HepG2 (cell line): ENCODE data around the gene RABGAP1L. TPM values are rescaled to one million over a fixed set of nuclear protein-coding genes. Genes with fewer than 3 reads are reported as not detected.

Experiments used
- ATAC-seq: fragments of 200-7000 bp; cut with Tn5 transposase; 3 replicates; pipeline ENCODE4 v1.9.1; 2020; ENCODE audit warnings: mild to moderate bottlenecking, moderate library complexity
- BruUV-seq: library from RNA; stranded (reverse); fragments of 400-500 nt; replicated peaks from 2 replicates; lab custom pipeline; 2021; lab: Mats Ljungman, UMichigan
- CTCF ChIA-PET: fragments of 300-600 bp; formaldehyde crosslinking; extraction: SDS; loops from one replicate; lab custom pipeline; 2021; ENCODE audit warnings: low total read pairs, inconsistent platforms, low intra/inter-chr PET ratio; lab: Yijun Ruan, JAX
- POLR2A ChIA-PET: fragments of 350-600 bp; sonication (Branson Sonifier 250); formaldehyde crosslinking; loops from one replicate; lab custom pipeline; 2020; ENCODE audit warnings: antibody characterized with exemption, inconsistent platforms; lab: Yijun Ruan, JAX
- DNase-seq: peaks from one replicate; pipeline ENCODE4 v3.0.0-alpha.2; 2015; ENCODE audit warnings: low spot score
- FAIRE-seq: peaks from 3 replicates; lab custom pipeline; 2011; peaks lifted over from hg19 to GRCh38; lab: Jason Lieb, UNC
- H2AFZ ChIP-seq: one replicate; pipeline ENCODE4 v1.6.1; 2011; ENCODE audit warnings: low read length, inconsistent platforms
- H3K27ac ChIP-seq: fragments of 300-600 bp; 3 replicates; pipeline ENCODE4 v1.8.0; 2011; ENCODE audit warnings: mixed run types, mild to moderate bottlenecking, mixed read lengths, low read length, inconsistent platforms; ENCODE audit not compliant: insufficient read depth; ENCODE audit errors: extremely low read length
- H3K27me3 ChIP-seq, 2 experiments: fragments of 200-600 bp in 1 of 2; 2 replicates in 1 of 2; 3 replicates in 1 of 2; pipeline versions ENCODE4 v1.6.0 to v1.8.0; 2011; ENCODE audit warnings: low read length in 2 of 2, mild to moderate bottlenecking in 2 of 2, moderate library complexity in 2 of 2, inconsistent platforms in 1 of 2; ENCODE audit not compliant: insufficient read depth in 2 of 2, control insufficient read depth in 1 of 2
- H3K36me3 ChIP-seq, 2 experiments: fragments of 200-600 bp in 1 of 2; replicated peaks in 1 of 2; 2 replicates in 1 of 2; 3 replicates in 1 of 2; pipeline versions ENCODE4 v1.5.1 to v1.8.0; 2011; ENCODE audit warnings: low read length in 2 of 2, inconsistent platforms in 1 of 2; ENCODE audit not compliant: insufficient read depth in 2 of 2, control insufficient read depth in 1 of 2
- H3K4me1 ChIP-seq: 2 replicates; pipeline ENCODE4 v1.5.1; 2012; ENCODE audit warnings: low read length, inconsistent platforms; ENCODE audit not compliant: insufficient read depth
- H3K4me2 ChIP-seq: 2 replicates; pipeline ENCODE4 v1.6.0; 2011; ENCODE audit warnings: low read depth, low read length, inconsistent platforms
- H3K4me3 ChIP-seq, 3 experiments: fragments of 200-600 bp in 1 of 3; sonication (generic), shearing (Covaris generic) in 1 of 3; replicated peaks in 1 of 3; 2 replicates each; pipeline ENCODE4 v1.5.1; 2011 to 2016; ENCODE audit warnings: low read length in 3 of 3, inconsistent platforms in 2 of 3, low read depth in 2 of 3, mild to moderate bottlenecking in 2 of 3, control low read depth in 1 of 3, mixed read lengths in 1 of 3; ENCODE audit not compliant: insufficient read depth in 1 of 3
- H3K79me2 ChIP-seq: one replicate; pipeline ENCODE4 v1.6.1; 2011; ENCODE audit warnings: low read length, inconsistent platforms; ENCODE audit not compliant: insufficient read depth
- H3K9ac ChIP-seq: 2 replicates; pipeline ENCODE4 v1.6.0; 2011; ENCODE audit warnings: mild to moderate bottlenecking, low read depth, low read length, inconsistent platforms; ENCODE audit not compliant: insufficient read depth
- H3K9me3 ChIP-seq: 2 replicates; pipeline ENCODE4 v1.5.1; 2012; ENCODE audit warnings: mild to moderate bottlenecking, low read length
- H4K20me1 ChIP-seq: 2 replicates; pipeline ENCODE4 v1.6.0; 2011; ENCODE audit warnings: inconsistent platforms, mild to moderate bottlenecking, low read length, moderate library complexity; ENCODE audit not compliant: insufficient read depth
- CEBPB ChIP-seq: IDR thresholded peaks from 2 replicates; pipeline ENCODE4 v1.6.1; 2011; ENCODE audit warnings: low read depth, low read length, improper control_type of control experiment, borderline replicate concordance
- HINFP ChIP-seq: sonication (generic); formaldehyde crosslinking; IDR thresholded peaks from 2 replicates; pipeline ENCODE4 v1.4.0; 2020; ENCODE audit warnings: low read depth, mild to moderate bottlenecking, missing genetic modification reagents
- MBNL3 ChIP-seq: fragments of 250-450 bp; sonication (Bioruptor Pico); conservative IDR thresholded peaks from 2 replicates; pipeline ENCODE4 v1.8.0; 2022; ENCODE audit warnings: mild to moderate bottlenecking, inconsistent platforms
- PATZ1 ChIP-seq: sonication (generic); formaldehyde crosslinking; IDR thresholded peaks from 2 replicates; pipeline ENCODE4 v1.4.0; 2020; ENCODE audit warnings: missing genetic modification reagents
- REPIN1 ChIP-seq: sonication (generic); formaldehyde crosslinking; IDR thresholded peaks from 2 replicates; pipeline ENCODE4 v1.8.0; 2022; ENCODE audit warnings: missing genetic modification reagents, low read depth, mild to moderate bottlenecking, borderline replicate concordance
- TFDP1 ChIP-seq: IDR thresholded peaks from 2 replicates; pipeline ENCODE4 v1.6.1; 2016; ENCODE audit warnings: missing compliant biosample characterization, missing genetic modification reagents, borderline replicate concordance
- ZNF335 ChIP-seq: sonication (generic); formaldehyde crosslinking; IDR thresholded peaks from 2 replicates; pipeline ENCODE4 v1.4.0; 2020; ENCODE audit warnings: missing genetic modification reagents
- ZNF547 ChIP-seq: sonication (generic); formaldehyde crosslinking; IDR thresholded peaks from 2 replicates; pipeline ENCODE4 v1.5.1; 2020; ENCODE audit warnings: mild to moderate bottlenecking, missing genetic modification reagents
- WGBS: methylation state at CpG from one replicate; pipeline ENCODE4 v1.1.6; 2017; ENCODE audit warnings: low lambda C conversion rate; 5-methylcytosine and 5-hydroxymethylcytosine counted together
- in situ Hi-C: cut with HindIII; loops from 2 replicates; pipeline ENCODE4 v1.10.0; 2017; ENCODE audit warnings: low pct_unique_long_range_greater_than_20kb; ENCODE audit not compliant: extremely low pct_ligation_motif_present
- intact Hi-C: fragments of 100-400 bp; cut with micrococcal nuclease; formaldehyde crosslinking; loops from one replicate; pipeline ENCODE4 v1.10.0; 2022; ENCODE audit not compliant: unreplicated experiment
- polyA plus RNA-seq, 8 experiments: library from polyadenylated mRNA; depleted of rRNA in 3 of 8; stranded (reverse) in 7 of 8; unstranded in 1 of 8; fragments of >200 nt; fragmentation: Illumina TruSeq in 4 of 8; extraction: Trizol in 4 of 8; gene quantifications; 2 replicates each; pipeline versions ENCODE4 v1.2.1 to v1.2.3, GENCODE V29; 2011 to 2016; ENCODE audit warnings: low read depth in 4 of 8, missing spikeins in 1 of 8, mixed read lengths in 1 of 8; ENCODE audit not compliant: insufficient read depth in 1 of 8
- total RNA-seq, 5 experiments: library from RNA; depleted of rRNA; stranded (reverse); fragments of >200 nt; fragmentation: Illumina TruSeq; extraction: Trizol; gene quantifications; 2 replicates each; pipeline ENCODE4 v1.2.3, GENCODE V29; 2016; ENCODE audit warnings: low read depth in 1 of 5

Gene RABGAP1L
- total and polyA plus RNA-seq, 2 of the 13 experiments (the other 11 are each of a cell fraction or from before 2014, with no cell fraction given) = 7.9 to 22.6 TPM

- no peak for FAIRE-seq
- in situ Hi-C loops = loop anchor here (10.0 kb wide), 1 partner anchor 115 kb away; no protein-coding TSS in a partner anchor
These were observed 50.2 kb downstream of the RABGAP1L start for GRCh38 chr1:174209347-174210187.

More at GRCh38 chr1:174209347-174210187, 50.2 kb downstream of the RABGAP1L start:
- intact Hi-C loops = no loop called here
- Histone ChIP-seq H3K4me2 (no peak overlapping the region), H4K20me1 (no peaks in the 10 kb centered on the region; the same call in 1 of the 2 replicates), H2AFZ (no peak overlapping the region), H3K4me1 (peaks cover 12% of the 10 kb centered on the region), H3K4me3 (no peak overlapping the region), H3K79me2 (peaks cover 18% of the 10 kb centered on the region), H3K9ac (no peak overlapping the region), H3K27ac (no peak overlapping the region), H3K27me3 (no peaks in the 10 kb centered on the region), H3K36me3 (no peaks in the 10 kb centered on the region), H3K9me3 (no peaks in the 10 kb centered on the region)
- TF ChIP-seq CEBPB = peak; percentile 65
- no peak for TF ChIP-seq ZNF335 (CRISPR knock-in tag)
- TF ChIP-seq TFDP1 (CRISPR knock-in tag) = no peak
- TF ChIP-seq HINFP = no peak
- TF ChIP-seq MBNL3 (CRISPR knock-in tag) = no peak
- no peak for TF ChIP-seq REPIN1 (CRISPR knock-in tag)
- TF ChIP-seq ZNF547 (CRISPR knock-in tag) = no peak
- TF ChIP-seq PATZ1 (CRISPR knock-in tag) = no peak
- ChIA-PET CTCF (no interaction called here), POLR2A (no interaction called here)
- BruUV-seq = no TSS peak
- DNase-seq (no peak), ATAC-seq (no peak)
- 93% methylated on average over 5 of the region's 5 CpGs for WGBS
